SK-N-DZ (cell line): ENCODE measurements around the gene MYRIP.
A peak's percentile ranks its signal among the peaks of the same experiment; 100 is the strongest.
"Not testable (repeated sequence)": the region's sequence is repeated elsewhere in the genome, so short reads cannot be mapped to it uniquely, and the experiment has no call there.

Experiments used
- DNase-seq: peaks from one replicate; pipeline ENCODE4 v3.0.0-alpha.2; 2015; ENCODE audit warnings: low spot score

MYRIP gene

GRCh38 chr3:39806820-39807219 is 2.6 kb upstream of the MYRIP start:
- DNase-seq, result no peak

GRCh38 chr3:39808467-39809180 is 785 bp upstream of the MYRIP start:
- peak; percentile 11 for DNase-seq

- DNase-seq, result no peak
These were observed 686 bp downstream of the MYRIP start for GRCh38 chr3:39809995-39810595.

- no peak for DNase-seq
These were observed 1.3 kb downstream of the MYRIP start for GRCh38 chr3:39810647-39811161.

GRCh38 chr3:39811561-39811960 is 2.2 kb downstream of the MYRIP start:
- DNase-seq, result no peak

- no peak for DNase-seq
These were observed 3.1 kb downstream of the MYRIP start for GRCh38 chr3:39812537-39812936.

- DNase-seq, result no peak
These were observed 4.6 kb downstream of the MYRIP start for GRCh38 chr3:39814007-39814406.

GRCh38 chr3:39819899-39820298 is 10.5 kb downstream of the MYRIP start:
- DNase-seq, result no peak

- DNase-seq, result not testable (repeated sequence)
These were observed 24.4 kb downstream of the MYRIP start for GRCh38 chr3:39833764-39834163.

GRCh38 chr3:39839484-39839883 is 30.1 kb downstream of the MYRIP start:
- no peak for DNase-seq

- DNase-seq, result no peak
These were observed 34.0 kb downstream of the MYRIP start for GRCh38 chr3:39843440-39843839.

GRCh38 chr3:39848365-39848764 is 39.0 kb downstream of the MYRIP start:
- DNase-seq, result no peak

GRCh38 chr3:39849992-39850715 is 40.7 kb downstream of the MYRIP start:
- no peak for DNase-seq

GRCh38 chr3:39850716-39851032 is 41.3 kb downstream of the MYRIP start:
- DNase-seq, result no peak

- no peak for DNase-seq
These were observed 46.1 kb downstream of the MYRIP start for GRCh38 chr3:39855517-39855916.

- DNase-seq, result no peak
These were observed 60.5 kb downstream of the MYRIP start for GRCh38 chr3:39869890-39870289.

GRCh38 chr3:39870706-39871105 is 61.3 kb downstream of the MYRIP start:
- DNase-seq, result no peak

GRCh38 chr3:39879581-39879980 is 70.2 kb downstream of the MYRIP start:
- no peak for DNase-seq

GRCh38 chr3:39882111-39882510 is 72.7 kb downstream of the MYRIP start:
- DNase-seq, result no peak

GRCh38 chr3:39892068-39892467 is 82.7 kb downstream of the MYRIP start:
- no peak for DNase-seq

GRCh38 chr3:39896184-39896583 is 86.8 kb downstream of the MYRIP start:
- DNase-seq, result no peak

- DNase-seq, result no peak
These were observed 91.1 kb downstream of the MYRIP start for GRCh38 chr3:39900462-39901002.

GRCh38 chr3:39903253-39903652 is 93.8 kb downstream of the MYRIP start:
- DNase-seq, result no peak
